Suprapubic skin (tissue), 4 donors: ENCODE data around the gene GRID1. TPM values are rescaled to one million over a fixed set of nuclear protein-coding genes. Genes with fewer than 3 reads are reported as not detected.
"Not testable (repeated sequence)": the region's sequence is repeated elsewhere in the genome, so short reads cannot be mapped to it uniquely, and the experiment has no call there.

Source experiments
- DNase-seq, 2 donors: peaks; one replicate each; pipeline ENCODE4 v3.0.0-alpha.2; 2019; ENCODE audit warnings: low spot score in 2 of 2
- H3K27ac ChIP-seq: fragments of 200-600 bp; sonication (generic); one replicate; pipeline ENCODE4 v1.5.1; 2019
- H3K27me3 ChIP-seq: fragments of 200-600 bp; sonication (generic); one replicate; pipeline ENCODE4 v1.5.1; 2019
- H3K36me3 ChIP-seq: fragments of 200-600 bp; sonication (generic); one replicate; pipeline ENCODE4 v1.5.1; 2019
- H3K4me1 ChIP-seq: fragments of 200-600 bp; sonication (generic); one replicate; pipeline ENCODE4 v1.5.1; 2019
- H3K4me3 ChIP-seq: fragments of 200-600 bp; sonication (generic); one replicate; pipeline ENCODE4 v1.5.1; 2019; ENCODE audit warnings: mild to moderate bottlenecking
- H3K9me3 ChIP-seq: fragments of 200-600 bp; sonication (generic); one replicate; pipeline ENCODE4 v1.5.1; 2019
- EP300 ChIP-seq: sonication (generic); formaldehyde crosslinking; IDR thresholded peaks from one replicate; pipeline ENCODE4 v1.6.1; 2017; ENCODE audit warnings: antibody characterized with exemption
- POLR2A ChIP-seq, 2 donors: fragments of 450-650 bp; IDR thresholded peaks; one replicate each; pipeline ENCODE4 v1.6.1; 2017; ENCODE audit warnings: antibody characterized with exemption in 2 of 2, mild to moderate bottlenecking in 2 of 2, moderate library complexity in 2 of 2
- POLR2AphosphoS5 ChIP-seq, 3 donors: sonication (generic); formaldehyde crosslinking; IDR thresholded peaks; one replicate each; pipeline ENCODE4 v1.6.1; 2017; ENCODE audit warnings: antibody characterized with exemption in 3 of 3
- WGBS: methylation state at CpG from one replicate; pipeline ENCODE4 v1.1.5; 2018; 5-methylcytosine and 5-hydroxymethylcytosine counted together
- total RNA-seq, 4 donors: library from RNA; depleted of rRNA; stranded (reverse); fragments of >200 nt; gene quantifications; one replicate each; pipeline ENCODE4 v1.1.0, GENCODE V29; 2016
- TF ChIP-seq, protein P1 (sequence below), 2 donors: fragments of 200-600 bp in 1 of 2; fragments of 450-650 bp in 1 of 2; sonication (generic) in 1 of 2; IDR thresholded peaks; one replicate each; pipeline ENCODE4 v1.5.1; 2016 to 2019; ENCODE audit warnings: antibody characterized with exemption in 2 of 2, mild to moderate bottlenecking in 1 of 2, moderate library complexity in 1 of 2

Gene GRID1
- total RNA-seq, 4 donors from 2014 or later = 1.8 to 3.1 (median 2.4) TPM

GRCh38 chr10:86391986-86392722, 25.6 kb upstream of the GRID1 start:
- Histone ChIP-seq H3K4me1 (peaks cover 22% of the 10 kb centered on the region), H3K4me3 (no peak overlapping the region), H3K27me3 (peaks cover 54% of the 10 kb centered on the region), H3K36me3 (no peaks in the 10 kb centered on the region), H3K27ac (no peak overlapping the region), H3K9me3 (no peaks in the 10 kb centered on the region)
- WGBS = 77% methylated on average over 12 of the region's 12 CpGs
- TF ChIP-seq, protein P1, sequence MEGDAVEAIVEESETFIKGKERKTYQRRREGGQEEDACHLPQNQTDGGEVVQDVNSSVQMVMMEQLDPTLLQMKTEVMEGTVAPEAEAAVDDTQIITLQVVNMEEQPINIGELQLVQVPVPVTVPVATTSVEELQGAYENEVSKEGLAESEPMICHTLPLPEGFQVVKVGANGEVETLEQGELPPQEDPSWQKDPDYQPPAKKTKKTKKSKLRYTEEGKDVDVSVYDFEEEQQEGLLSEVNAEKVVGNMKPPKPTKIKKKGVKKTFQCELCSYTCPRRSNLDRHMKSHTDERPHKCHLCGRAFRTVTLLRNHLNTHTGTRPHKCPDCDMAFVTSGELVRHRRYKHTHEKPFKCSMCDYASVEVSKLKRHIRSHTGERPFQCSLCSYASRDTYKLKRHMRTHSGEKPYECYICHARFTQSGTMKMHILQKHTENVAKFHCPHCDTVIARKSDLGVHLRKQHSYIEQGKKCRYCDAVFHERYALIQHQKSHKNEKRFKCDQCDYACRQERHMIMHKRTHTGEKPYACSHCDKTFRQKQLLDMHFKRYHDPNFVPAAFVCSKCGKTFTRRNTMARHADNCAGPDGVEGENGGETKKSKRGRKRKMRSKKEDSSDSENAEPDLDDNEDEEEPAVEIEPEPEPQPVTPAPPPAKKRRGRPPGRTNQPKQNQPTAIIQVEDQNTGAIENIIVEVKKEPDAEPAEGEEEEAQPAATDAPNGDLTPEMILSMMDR (IDR thresholded peaks at IDR 0.05) = no peak
- no peak for DNase-seq

DNA sequence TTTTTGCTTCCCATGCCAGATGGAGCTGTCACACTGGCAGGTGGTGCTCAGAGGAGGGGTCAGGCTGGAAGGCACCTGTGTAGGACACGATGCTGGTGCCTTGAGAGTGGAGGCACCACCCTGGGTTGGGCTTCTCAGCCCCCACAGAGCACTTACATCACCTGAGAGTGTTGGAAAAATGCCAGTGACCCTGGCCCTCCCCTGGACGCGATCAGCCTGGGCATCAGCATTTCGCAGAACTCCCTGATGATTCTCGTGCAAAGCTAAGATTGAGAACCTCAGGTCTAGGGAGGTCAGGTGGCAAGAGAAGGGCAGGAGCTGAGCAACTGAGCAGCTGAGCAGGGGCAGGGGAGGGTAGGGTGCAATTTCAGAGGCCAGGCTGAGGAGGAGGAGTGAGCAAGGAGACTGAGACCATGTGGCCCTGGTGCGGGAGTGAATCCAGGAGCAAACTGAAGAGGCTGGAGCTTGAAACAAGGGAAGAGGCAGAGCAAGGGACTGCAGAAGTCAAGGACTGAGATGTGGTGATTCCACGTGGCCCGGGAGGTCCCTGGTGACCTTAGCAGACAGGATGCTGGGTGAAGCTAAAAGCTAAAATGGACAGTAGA, 24.7 kb upstream of the GRID1 start:
- no peak for DNase-seq
- Histone ChIP-seq H3K4me3 (no peak overlapping the region), H3K36me3 (no peaks in the 10 kb centered on the region), H3K27ac (no peak overlapping the region), H3K9me3 (no peaks in the 10 kb centered on the region), H3K4me1 (peaks cover 22% of the 10 kb centered on the region), H3K27me3 (peaks cover 61% of the 10 kb centered on the region)
- 85% methylated on average over 8 of the region's 8 CpGs for WGBS
- TF ChIP-seq POLR2AphosphoS5 (IDR thresholded peaks at IDR 0.05) = no peak
- no peak for TF ChIP-seq EP300
- no peak for TF ChIP-seq POLR2A (IDR thresholded peaks at IDR 0.05)
- TF ChIP-seq, protein P1 (IDR thresholded peaks at IDR 0.05) = no peak

GRCh38 chr10:86390337-86391120, 23.9 kb upstream of the GRID1 start:
- Histone ChIP-seq H3K4me1 (peaks cover 22% of the 10 kb centered on the region), H3K4me3 (no peak overlapping the region), H3K9me3 (no peaks in the 10 kb centered on the region), H3K27ac (no peak overlapping the region), H3K36me3 (no peaks in the 10 kb centered on the region), H3K27me3 (peaks cover 61% of the 10 kb centered on the region)
- DNase-seq = no peak
- no peak for TF ChIP-seq POLR2AphosphoS5 (IDR thresholded peaks at IDR 0.05)
- no peak for TF ChIP-seq EP300
- no peak for TF ChIP-seq POLR2A (IDR thresholded peaks at IDR 0.05)
- TF ChIP-seq, protein P1 (IDR thresholded peaks at IDR 0.05) = no peak
- 87% methylated on average over 14 of the region's 14 CpGs for WGBS

DNA sequence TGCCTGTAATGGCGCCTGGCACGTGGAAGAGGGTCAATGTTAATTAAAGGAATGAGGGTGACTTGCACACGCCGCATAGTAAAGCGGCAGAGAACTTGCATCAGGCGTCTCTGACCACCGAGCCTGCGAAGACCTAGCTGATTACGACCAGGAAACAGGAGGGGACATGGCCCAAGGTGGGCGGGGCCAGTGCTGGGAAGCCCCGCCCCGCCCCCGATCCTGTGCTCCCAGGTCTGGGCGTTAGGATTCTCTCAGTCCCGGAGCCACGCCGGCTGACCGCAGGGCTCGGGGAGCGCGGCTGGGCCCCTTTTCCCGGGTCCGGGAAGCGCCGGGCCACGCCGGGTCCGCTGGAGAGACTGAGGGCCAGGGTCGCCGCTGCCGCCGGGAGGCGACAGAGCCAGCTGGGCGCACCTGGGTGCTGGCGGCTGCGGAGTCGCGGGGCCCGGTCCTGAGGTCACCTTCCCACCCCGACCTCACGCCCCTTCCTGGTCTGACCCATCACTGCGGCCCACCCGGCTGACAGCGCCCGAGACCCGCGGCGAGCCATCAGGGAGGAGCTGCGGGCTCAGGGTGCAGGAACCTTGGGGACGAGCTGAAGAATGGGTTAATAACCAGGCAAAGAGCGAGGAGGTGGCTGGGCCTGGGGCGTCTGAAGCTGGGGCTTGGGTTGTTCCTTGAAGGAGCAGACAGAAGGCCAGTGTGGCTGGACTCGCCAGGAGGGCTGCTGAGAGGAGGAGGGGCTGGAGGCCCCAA, 23.0 kb upstream of the GRID1 start:
- no peak for DNase-seq
- Histone ChIP-seq H3K36me3 (no peaks in the 10 kb centered on the region), H3K4me1 (peaks cover 22% of the 10 kb centered on the region), H3K9me3 (no peaks in the 10 kb centered on the region), H3K27me3 (peaks cover 62% of the 10 kb centered on the region), H3K4me3 (peak overlapping the region; percentile 30), H3K27ac (no peak overlapping the region)
- WGBS = 30% methylated on average over 10 of the region's 53 CpGs
- TF ChIP-seq POLR2AphosphoS5 (IDR thresholded peaks at IDR 0.05) (no peak), POLR2A (IDR thresholded peaks at IDR 0.05) (no peak), EP300 (no peak)
- TF ChIP-seq, protein P1 (IDR thresholded peaks at IDR 0.05) = no peak

DNA sequence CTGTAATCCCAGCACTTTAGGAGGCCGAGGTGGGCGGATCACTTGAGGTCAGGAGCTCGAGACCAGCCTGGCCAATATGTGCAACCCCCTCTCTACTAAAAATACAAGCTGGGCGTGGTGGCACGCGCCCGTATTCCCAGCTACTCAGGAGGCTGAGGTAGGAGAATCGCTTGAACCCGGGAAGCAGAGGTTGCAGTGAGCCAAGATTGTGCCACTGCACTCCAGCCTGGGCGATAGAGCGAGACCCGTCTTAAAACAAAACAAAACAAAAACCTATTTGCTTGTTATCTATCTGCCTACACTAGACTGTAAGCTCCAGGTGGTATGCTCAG, 22.5 kb upstream of the GRID1 start:
- Histone ChIP-seq H3K4me3 (peak overlapping the region; percentile 30), H3K27me3 (peaks cover 66% of the 10 kb centered on the region)
- 36% methylated on average over 12 of the region's 12 CpGs for WGBS

More for the DNA sequence above, 22.5 kb upstream of the GRID1 start:
- H3K27ac ChIP-seq, H3K9me3 ChIP-seq, DNase-seq, H3K36me3 ChIP-seq: not testable (repeated sequence)
- H3K4me1 ChIP-seq = peaks cover 19% of the 10 kb centered on the region
